Epidermal melanocyte (primary cell): ENCODE measurements around the gene GSAP.
"Not testable (repeated sequence)": the region's sequence is repeated elsewhere in the genome, so short reads cannot be mapped to it uniquely, and the experiment has no call there.

Experiments
- DNase-seq: peaks from one replicate; pipeline ENCODE4 v3.0.0; 2011; ENCODE audit warnings: low spot score; ENCODE audit not compliant: insufficient read length

Gene GSAP

DNA sequence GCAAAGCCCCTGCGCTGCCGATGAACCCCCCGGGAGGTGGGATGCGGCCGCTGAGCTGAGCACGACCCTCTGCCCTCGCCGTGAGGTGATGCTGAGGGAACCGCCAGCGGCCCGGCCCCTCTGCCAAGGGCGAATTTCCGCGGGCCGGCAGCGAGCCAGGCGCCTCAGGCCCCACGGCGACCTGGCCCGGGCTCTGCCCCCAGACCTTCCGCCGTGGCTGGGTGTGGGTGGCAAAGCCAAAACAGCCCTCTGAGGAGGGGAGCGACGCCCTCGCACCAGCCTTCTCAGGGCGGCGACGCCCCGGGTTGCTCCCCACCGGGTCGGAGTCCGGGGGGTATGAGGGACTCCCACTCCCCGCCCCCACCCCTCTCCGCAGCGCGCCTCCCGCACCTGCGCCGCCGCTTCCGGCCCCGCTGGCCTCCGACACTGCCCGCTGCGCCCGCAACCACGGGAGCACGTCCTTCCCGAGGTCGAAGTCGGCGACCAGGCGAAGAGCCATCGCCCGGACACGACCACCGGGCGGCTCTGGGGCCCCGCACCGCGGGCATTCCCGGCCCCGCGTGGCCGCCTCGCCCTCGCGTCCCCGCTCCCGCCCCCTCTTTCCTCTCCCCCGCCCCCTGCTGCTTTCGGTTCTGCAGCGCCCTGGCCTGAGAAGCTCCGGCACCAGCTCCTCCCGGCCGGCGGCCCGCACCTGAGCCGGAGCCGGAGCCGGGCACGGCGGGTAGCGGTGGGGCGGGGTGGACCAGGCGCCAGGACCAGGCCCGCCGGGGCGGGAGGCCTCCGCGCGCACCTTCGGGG is at the start of gene GSAP:
TSS of gene GSAP (minus strand) at position 527 of the 798 bp plus-strand sequence. CDS start at position 499, 28 bp downstream.
- DNase-seq = peak; percentile 41

GRCh38 chr7:77465256-77465655 is 49.1 kb upstream of the GSAP start:
- no peak for DNase-seq

DNA sequence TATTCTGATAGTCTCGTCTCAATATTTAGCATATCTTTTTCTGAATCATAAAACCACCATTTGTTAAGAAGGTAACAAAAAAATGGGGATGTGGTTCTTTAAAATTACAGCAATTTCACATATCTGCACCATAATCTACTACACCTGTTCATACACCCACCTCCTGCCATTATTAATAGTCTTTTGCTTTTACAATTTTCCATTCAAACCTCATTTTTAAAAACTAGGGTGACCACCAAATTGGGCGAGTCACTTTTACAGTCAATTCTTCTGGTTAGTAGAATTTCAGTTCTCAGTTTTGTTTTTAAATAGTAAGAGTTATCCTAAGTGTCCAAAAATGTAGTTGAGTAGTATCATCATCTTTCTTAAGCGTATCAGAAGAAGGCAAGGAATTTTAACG is 48.4 kb upstream of the GSAP start:
- DNase-seq = no peak

DNA sequence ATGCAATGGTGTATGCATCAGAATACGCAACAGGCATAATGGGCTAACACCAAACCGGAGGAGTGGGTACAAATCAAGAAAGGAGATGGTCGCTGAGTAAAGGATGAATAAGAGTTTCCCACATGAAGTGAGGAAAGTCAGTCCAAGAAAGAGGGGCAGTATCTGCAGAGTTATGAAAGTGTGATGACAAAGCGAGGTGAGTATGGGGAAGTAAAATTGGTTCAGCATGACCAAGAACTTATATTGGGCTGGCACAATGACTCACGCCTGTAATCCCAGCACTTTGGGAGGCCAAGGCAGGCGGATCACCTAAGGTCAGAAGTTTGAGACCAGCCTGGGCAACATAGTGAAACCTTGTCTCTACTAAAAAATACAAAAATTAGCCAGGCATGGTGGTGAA is 47.5 kb upstream of the GSAP start:
- not testable (repeated sequence) for DNase-seq

DNA sequence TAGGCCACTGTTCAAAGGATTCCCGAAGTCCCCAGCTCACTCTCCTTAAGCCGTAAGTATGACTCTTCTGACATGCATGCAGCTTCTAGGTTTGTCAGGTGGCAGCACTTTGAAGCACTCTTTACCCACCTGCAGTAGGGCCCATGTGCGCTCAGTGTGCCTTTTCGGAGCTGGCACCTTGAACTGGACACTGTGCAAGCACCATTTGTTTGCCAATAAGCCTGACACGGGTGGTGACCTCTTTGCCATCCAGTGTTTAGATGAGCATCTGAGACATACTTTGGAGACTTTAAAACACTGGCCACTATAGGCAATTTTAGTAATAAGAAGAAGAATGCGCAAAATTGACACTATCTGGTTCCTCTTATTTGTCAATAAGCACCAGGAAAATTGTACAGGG is 45.7 kb upstream of the GSAP start:
- DNase-seq = no peak

GRCh38 chr7:77461246-77461645 is 45.1 kb upstream of the GSAP start:
- DNase-seq = no peak

DNA sequence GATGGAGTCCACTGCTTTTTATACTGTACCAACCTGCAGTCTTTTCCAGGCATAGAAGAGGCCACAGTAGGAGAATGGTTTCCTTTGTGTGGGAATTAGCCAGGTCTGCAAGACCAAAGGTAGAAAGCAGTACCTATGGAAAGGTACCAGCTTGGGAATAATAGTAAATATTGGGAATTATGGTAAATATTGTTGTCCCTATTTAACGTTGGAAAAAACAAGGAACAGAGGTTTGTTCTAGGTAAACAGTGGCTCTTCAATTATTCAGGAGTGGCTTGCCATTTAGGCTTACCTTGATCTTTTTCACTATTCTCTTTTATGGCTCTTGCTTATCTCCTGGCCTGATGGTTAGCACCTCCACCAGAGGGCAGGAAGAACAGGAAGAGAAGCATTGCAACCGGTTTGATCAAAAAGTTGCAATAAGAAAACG is 43.9 kb upstream of the GSAP start:
- DNase-seq = no peak

DNA sequence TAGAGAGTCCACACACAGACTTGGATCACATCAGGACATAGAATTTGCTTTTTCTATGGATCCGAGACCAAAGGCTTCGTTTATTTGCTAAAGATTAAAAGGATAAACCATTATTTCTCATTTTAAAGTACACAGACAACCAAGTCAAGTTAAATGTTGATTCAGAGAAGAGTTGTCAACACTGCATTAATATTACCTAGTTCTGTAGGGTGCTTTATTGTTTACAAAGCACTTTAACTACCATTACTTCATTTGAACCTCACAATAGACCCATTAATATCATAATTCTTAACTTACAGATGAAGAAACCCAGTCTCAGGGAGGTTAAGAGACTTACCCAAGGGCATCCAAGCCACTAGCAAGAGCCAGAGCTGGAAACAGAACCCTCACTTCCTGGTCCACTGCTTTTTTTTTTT is 43.2 kb upstream of the GSAP start:
- DNase-seq = no peak

DNA sequence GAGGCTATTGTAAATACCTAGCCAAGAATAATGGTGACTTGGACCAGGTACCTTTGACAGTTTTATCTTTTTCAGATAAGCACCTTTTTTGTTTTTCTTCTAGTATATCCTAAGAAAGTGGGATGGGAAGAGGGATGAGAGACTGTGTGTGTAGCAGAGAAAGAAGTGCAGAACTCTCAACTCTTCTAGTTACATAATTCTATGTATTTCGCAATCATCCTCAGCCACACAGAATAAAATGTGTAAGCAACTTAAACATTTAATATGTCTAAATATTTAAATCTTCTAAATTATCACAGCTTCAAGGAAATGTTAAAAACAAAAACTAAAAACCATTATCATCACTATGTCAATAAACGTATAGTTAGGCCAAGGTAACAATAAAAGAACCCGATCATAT is 42.6 kb upstream of the GSAP start:
- no peak for DNase-seq

- no peak for DNase-seq
Measured at GRCh38 chr7:77457779-77458178, 41.6 kb upstream of the GSAP start.

DNA sequence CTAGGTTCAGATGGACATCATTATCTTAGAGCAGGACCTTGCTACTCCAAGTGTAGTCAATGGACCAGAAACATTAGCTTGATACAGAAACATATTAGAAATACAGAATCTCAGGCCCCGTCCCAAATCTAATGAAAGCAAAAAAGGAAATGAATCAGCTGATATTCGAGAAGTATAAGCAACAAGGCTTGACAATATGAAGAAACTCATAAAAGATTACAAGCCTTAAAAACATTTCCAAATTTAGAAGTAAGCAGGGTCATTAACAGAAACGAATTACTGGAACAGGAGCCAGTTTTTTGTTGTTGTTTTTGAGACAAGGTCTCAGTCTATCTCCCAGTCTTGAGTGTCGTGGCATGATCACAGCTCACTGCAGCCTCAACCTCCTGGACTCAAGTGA is 40.5 kb upstream of the GSAP start:
- no peak for DNase-seq

- DNase-seq = peak; percentile 21
Measured at GRCh38 chr7:77455321-77455720, 39.2 kb upstream of the GSAP start.

DNA sequence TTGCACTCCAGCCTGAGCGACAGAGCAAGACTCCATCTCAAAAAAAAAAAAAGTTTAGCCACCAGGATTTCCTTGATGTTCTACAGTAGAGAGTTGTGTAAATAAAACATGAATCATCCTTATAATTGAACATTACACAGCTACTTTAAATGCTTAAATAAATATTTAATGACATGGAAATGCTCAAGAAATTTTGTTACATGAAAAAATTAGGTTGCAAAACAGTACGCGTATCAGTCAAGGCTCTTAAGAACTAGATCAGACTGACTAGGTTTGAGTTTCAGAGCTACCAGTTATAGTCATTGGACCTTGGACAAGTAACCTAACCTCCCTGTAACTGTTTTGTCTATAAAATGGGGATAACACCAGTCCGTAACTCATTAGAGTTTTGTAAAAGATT is 38.7 kb upstream of the GSAP start:
- no peak for DNase-seq

- DNase-seq = no peak
Measured at GRCh38 chr7:77453531-77453930, 37.4 kb upstream of the GSAP start.

DNA sequence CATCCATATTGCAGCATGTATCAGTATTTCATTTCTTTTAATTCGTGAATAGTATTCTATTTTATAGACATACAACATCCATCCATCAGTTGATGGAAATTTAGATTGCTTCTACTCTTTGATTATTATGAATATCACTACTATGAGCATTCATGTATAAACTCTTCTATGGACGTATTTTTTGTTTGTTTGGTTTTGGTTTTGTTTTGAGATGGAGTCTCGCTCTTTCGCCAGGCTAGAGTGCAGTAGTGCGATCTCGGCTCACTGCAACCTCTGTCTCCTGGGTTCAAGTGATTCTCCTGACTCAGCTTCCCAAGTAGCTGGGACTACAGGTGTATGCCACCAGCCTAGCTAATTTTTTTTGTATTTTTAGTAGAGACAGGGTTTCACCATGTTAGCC is 35.8 kb upstream of the GSAP start:
- DNase-seq = not testable (repeated sequence)

DNA sequence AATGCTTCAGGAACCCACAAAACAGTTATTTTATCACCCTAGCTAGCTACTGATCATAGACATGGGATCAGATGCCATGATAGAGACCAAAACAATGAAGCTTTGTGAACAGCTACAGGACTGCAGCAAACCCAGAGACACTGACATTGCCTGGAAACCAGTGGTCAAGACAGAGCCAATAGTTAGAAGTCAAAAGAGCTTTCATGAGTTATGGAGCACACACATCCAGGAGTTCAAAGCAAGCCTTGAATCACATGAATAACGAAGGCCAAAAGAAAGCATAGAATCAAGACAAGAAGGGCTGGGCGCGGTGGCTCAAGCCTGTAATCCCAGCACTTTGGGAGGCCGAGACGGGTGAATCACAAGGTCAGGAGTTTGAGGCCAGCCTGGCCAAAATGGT is 34.5 kb upstream of the GSAP start:
- peak; percentile 31 for DNase-seq

DNA sequence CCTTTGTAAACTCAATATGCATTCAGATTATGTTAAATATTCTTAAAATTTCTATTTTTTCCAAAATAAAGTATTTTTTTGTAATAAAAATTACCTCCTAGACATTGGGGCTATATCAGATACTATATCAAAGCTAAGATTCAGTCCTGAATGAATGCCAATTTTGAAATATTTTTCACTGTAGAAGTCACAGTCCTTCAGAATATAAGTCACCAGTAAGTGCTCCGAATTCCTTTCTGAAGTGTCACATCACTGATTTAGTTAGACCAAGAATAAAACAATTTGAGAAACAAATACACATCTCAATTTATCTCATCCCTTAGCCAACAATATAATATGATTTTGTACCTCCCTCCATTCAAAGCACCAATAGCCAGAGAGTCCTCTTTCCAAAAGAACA is 33.9 kb upstream of the GSAP start:
- no peak for DNase-seq

GRCh38 chr7:77447616-77448015 is 31.5 kb upstream of the GSAP start:
- DNase-seq = no peak

DNA sequence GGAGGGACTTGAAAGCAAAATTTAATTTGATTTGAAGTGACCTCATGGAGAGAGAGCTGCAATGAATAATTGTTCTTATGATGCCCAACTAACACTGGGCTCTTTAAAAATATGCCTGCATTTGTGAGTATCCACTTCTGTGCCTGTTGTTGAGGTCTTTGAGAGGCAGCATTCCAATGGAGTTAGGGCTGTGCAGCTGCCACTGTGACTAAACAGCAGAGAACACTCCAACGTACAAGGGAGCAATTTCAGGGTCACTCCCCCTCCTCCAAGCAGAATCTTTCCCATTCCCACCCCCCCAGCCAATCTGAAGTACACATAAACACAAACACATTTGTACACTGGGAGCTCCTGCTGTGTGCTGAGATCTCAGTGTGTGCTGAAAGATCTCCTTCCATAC is 28.0 kb upstream of the GSAP start:
- no peak for DNase-seq

DNA sequence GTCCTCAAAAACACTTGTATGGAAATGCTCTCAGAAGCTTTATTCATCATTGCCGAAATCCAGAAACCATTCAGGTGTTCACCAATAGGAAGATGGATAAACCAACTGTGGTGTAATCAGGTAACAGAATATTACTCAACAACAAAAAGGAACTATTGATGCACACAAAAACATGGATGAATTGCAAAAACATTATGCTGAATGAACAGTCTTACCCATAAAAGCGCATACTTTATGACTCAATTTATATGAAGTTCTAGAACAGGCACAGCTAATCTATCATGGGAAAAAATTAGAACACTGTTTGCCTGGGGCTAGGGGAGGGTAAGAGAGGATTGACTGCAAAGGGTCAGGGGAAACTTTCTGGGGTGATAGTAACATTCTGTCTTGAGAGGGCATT is 26.9 kb upstream of the GSAP start:
- DNase-seq = no peak

GRCh38 chr7:77442636-77443035 is 26.5 kb upstream of the GSAP start:
- DNase-seq = no peak

GRCh38 chr7:77441046-77441445 is 24.9 kb upstream of the GSAP start:
- DNase-seq = no peak

- DNase-seq = no peak
Measured at GRCh38 chr7:77439572-77439971, 23.4 kb upstream of the GSAP start.

DNA sequence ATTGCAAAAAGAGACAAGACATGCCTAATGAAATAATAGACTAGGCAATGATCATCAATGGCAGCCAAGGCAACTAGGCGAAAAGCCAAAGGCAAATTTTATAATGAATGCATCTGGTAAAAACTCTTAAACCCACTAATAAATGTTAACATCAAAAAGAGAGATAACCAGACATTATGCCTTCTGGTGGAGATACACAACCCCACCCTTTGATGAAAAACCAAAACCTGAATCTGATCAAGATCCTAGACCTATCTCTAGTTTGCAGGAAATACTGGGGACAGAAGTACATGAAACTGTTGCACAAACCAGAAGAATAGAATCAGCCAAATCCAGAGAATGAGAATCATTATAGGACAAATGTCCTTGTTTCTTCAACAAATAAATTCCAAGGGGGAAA is 22.0 kb upstream of the GSAP start:
- no peak for DNase-seq
